GM19452 (cell line): ENCODE data around the gene SNRPB.

Experiments
- ATAC-seq: cut with Tn5 transposase; IDR thresholded peaks from one replicate; pipeline ENCODE4 v1.9.1; 2021; ENCODE audit not compliant: unreplicated experiment

SNRPB gene

DNA sequence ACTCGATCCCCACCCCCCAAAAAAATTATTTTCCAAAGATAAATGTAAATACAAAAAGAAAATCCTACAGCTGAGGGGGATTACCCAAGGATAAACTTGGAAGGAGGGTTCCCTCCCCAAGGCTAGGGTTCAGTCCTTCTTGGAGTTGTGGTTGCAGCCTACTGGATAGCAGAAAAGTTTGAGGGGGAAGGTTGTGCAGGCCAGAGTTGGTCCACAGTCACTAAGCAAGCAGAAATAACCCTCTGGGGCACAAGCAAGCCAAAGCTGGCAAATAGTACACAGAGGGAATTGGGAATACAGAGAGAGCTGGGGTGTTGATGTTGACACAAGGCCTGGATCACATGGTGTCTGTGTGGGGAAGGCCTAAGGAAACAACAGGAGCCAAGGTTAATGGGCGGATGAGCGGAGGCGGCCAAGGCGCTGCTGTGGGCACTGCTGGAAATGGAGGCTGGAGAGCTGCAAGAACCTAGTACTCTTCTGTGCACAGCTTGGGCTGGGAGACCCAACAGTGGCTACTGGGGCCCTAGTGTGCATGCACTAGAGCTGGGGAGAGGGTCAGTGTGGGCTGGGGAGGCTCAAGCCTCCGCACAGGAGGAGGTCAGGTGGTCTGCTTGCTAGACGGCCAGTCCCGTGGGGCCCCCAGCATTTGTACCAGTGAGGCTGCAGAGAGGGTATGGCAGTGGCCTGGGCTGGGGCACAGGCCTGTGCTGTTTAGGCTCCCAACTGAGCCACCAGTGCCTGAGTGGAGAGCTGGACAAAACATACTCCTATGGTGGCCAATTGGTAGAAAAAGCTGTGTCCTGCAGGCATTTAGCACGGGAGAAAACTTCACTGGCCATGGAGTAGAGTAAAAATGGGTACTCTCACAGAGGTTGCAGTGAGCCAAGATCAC is 5.5 kb upstream of the SNRPB start:
- no peak for ATAC-seq

DNA sequence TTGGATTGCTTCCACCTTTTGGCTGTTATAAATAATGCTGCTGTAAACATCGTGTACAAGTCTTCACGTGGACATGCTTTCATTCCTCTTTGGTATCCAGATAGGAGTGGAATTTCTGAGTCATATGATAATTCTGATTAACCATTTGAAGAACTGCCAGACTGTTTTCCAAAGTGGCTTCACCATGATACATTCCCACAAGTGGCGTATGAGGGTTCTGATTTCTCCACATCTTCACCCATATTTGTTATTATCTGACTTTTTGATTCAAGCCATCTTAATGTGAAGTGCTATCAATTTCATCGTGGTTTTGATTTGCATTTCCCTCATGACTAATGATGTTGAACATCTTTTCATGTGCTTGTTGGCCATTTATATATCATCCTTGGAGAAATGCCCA is 2.9 kb upstream of the SNRPB start:
- ATAC-seq: no peak

DNA sequence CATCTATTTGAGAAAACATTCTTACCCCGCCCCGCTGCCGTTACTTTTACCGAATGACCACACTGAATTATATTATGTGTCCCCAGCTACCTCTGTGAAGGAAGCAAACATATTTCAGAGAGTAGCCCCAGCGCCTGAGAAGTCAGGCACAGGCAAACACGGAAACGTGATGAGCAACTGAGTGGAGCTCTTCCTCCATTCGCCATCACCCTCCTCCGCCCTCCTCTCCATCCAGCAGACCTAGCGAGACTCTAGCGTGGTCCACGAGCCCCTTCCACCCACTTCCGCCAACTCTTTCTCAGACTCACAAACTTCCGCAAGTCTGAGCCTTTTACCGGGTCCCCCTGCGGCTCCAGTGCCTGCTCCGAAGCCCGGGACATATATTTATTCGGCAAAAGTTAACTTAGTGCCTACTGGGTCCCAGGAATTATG is 582 bp downstream of the SNRPB start:
- no peak for ATAC-seq

DNA sequence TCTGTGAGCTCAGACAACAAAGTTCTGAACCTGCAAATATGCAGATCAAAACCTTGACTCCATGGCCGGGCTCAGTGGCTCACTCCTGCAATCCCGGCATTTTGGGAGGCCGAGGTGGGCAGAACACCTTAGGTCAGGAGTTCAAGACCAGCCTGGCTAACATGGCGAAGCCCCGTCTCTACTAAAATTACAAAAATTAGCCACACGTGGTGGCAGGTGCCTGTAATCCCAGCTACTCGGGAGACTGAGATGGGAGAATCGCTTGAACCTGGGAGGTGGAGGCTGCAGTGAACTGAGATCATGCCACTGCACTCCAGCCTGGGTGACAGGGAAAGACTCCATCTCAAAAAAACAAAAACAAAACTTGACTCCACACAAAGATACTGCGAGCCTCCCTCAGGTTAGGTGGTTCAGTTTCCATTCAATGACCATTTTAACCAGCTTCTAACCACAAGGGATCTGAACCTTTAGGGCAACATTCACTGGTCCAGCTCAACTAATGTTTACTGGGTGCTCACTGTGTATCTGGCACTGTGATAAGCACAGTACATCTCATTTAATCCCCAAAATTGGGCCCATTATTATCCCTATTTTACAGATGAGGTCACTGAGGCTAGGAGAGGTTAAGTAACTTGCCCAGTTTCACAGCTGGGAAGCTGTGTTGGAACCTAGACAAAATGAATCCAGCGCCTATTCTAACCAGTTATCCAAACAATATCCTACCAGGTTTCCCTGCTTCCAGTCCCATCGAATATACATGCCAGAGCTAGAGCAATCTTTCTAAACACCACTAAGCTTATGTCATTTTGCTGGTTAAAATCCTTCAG is 1.8 kb downstream of the SNRPB start:
- no peak for ATAC-seq

DNA sequence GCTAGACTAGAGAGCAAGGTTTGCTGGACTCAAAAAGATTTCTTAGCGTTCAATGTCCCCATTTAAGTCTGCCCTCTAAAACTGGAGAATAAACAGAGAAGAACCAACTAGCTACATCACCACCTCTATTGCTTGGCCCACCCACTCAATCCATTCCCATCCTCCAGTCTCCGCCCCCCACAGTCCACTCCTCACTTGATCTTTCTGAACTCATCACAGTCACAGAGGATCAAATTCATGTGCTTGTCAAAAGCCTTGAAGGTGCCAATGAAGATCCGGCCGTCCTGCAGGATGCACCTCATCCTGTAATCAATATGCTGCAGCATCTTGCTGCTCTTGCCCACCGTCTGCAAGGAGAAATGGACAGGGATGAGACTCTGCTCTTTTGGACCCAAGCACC is 3.2 kb downstream of the SNRPB start:
- no peak for ATAC-seq

DNA sequence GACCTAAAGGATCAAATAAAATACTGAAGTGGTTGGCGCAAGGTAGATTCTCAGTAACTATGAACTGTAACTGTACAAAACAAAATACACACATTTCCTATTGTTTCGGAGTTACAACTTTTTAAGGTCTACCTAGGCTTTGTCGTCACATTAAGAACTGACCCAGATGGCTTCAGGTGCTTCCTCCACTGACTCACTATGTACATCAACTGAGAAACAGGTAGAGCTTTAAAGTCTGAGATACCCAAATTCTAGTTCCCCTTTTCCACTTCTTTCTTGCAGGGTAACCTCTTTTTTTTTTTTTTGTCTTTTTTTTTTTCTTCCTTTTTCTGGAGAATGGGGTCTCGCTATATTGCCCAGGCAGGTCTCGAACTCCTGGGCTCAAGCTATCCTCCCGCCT is 5.5 kb downstream of the SNRPB start:
- ATAC-seq: no peak

DNA sequence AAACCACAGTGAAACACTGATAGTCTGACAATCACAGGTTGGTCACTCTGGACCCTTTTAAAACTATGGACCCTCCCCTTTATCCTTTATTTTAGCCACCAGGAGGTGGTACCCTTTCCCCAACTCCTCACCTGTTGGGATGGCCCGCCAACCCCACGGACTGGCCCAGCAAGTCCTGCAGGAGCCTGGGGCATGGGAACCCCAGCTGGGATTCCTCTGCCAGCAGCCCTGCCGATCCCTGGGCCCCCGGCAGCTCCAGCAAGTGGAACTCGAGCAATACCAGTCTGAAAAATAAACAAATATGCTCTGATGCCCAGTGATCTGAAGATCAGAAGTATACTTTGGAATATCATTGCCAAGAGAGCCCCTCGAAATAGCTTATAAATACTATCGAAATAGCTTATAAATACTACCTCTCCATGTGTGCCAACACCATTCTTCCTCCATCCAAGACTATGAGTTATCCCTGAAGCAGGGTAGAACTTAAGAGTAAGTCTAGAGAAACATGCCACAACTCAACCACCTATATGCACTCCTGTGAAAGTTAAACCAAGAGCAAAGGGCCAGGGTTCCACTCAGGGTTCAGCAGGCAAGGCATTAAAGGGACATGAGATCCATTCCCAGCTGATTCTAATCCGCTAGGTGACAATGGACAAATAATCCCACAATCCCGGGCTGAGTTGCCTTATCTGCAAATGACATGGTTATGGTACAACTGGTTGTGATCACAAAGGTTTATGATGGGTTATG is 6.8 kb downstream of the SNRPB start:
- no peak for ATAC-seq

DNA sequence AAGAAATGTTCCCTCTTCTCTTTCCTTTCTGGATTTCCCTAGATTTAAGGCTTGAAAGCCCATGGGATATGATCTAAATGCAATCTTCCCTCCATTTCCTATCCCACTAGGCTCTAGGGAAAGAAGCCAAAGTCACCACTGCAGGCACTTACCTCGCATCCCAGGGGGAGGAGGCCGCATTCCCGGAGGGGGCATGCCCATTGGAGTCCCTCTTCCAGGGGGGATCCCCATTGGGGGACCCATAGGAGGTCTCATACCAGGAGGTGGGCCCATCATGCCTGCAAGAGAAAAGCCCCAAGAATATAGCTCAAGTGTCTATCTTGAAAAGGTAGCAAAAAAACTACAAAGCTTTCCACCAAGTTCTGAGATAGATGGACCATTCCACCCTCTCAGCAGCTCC is 8.1 kb downstream of the SNRPB start:
- no peak for ATAC-seq

DNA sequence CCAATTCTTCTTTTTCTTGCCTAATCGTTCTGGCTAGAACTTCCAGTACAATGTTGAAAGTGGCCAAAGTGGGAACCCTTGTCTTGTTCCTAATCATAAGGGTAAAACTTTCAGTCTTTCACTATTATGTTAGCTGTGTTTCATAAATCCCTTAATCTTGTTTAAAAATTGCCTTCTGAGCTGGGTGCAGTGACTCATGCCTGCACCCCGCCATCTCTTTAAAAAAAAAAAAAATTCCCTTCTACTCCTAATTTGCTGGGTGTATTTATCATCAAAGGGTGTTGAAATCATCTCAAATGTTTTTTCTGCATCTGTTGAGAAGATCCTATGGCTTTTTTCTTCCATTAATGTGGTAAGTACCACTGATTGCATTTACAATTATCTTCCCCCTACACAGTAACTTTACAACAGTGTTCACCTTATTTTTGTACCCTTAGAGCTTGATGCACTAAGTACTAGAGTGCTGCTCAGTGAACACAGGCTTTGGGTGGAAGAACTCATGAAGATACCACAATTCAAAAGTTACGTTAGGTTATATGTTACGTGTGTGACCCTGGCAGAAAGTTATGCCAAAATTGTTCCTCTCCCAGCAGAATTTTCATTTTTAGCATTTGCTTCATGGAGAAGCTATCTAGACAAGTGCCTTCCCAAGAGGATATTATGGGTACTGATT is 9.7 kb downstream of the SNRPB start:
- no peak for ATAC-seq

DNA sequence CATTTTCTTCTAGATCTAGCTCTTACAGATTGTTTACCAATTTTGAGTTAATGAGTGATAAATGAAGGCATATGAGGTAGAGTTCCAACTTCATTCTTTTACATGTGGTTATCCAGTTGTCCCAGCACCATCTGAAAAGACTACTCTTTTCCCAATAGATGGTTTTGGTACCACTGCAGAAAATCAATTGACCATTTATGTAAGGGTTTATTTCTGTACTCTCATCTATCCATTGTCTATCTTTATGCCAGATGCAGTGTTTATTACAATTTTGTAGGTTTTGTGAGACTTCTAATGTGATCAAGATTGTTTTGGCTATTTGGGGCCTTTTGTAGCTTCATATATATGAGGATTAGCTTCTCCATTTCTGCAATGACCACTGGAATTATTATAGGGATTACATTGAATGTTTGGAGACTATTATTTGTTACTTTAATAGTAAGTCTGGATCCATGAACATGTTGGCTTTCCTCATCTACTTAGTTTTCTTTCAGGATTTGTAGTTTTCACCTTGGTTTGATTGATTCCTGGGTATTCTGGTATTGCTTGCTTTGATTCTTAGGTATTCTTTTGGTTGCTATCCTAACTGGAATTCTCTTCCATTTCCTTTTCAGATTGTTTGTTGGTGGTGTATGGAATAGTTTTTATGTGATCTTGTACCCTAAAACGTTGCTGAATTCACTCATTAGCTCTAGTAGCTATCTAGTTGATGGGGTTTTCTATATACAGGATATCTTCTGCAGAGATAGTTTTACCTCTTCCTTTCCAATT is 10.4 kb downstream of the SNRPB start:
- no peak for ATAC-seq

DNA sequence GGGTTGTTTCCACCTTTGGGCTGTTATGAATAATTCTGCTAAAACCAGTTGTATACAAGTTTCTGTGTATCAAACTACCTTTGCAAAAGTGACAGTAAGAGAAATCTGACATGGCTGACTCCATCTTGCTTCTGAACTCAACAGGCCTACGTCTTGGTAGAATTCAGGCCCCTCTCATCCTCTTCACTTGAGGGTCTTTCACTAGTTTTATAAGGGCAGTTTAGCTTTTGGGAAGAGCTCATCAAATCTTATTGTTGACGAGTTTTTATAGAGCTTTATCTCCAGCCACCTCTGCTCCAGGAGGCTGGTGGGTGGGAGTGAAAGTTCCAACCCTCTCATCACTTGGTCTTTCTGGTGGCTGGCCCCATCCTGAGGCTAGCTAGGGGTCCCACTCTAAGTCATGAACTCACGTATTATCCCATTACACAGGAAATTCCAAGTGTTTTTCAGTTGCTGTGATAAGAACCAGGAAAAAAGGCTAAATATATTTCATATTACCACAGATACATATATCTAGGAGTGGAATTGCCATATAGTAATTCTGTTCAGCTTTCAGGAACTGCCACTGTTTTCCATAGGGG is 11.6 kb downstream of the SNRPB start:
- ATAC-seq: no peak

DNA sequence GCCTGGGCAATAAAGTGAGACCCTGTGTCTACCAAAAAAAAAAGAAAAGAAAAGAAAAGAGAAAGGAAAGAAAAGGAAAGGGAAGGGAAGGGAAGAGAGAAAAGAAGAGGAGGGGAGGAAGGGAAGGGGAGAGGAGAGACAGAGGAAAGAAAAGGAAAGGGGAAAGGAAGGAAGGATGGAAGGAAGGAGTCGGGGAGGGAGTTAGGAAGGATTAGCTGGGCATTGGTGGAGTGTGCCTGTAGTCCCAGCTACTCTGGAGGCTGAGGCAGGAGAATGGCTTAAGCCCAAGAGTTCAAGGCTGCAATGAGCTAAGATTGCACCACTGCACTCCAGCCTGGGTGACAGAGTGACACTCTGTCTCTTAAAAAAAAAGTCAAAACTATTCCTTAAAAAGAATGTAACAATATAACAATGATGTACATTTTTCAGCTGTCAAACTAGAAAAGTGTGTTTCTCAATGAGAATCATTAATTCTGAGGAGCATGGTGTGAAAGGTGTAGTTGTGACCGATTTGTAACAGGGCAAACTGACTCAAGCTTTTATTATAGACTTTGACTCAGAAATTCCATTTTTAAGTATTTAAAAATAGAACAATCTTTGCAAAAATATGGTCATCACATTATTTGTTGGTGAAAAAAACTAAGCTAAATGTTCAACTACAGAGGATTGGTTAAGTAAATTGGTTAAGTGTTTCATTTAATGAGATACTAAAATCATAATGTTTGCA is 14.7 kb downstream of the SNRPB start:
- ATAC-seq: no peak

DNA sequence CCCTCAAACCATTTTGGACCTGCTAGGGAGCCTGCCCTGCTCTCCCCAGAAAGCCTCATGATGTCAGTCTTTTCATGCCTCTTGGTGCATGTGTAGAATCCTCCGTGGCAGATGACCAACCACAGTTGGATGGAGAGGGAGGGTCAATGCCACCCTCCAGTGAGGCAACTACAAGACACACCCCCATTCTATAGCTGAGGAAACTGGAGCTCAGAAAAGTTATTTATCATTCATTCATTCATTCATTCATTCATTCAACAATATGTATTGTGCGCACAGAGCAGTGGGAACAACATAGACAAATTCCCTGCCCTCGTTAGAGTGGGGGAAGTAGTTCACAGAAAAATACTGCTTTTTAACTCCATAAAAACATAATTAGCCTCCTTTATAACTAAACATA is 16.8 kb downstream of the SNRPB start:
- ATAC-seq: no peak

DNA sequence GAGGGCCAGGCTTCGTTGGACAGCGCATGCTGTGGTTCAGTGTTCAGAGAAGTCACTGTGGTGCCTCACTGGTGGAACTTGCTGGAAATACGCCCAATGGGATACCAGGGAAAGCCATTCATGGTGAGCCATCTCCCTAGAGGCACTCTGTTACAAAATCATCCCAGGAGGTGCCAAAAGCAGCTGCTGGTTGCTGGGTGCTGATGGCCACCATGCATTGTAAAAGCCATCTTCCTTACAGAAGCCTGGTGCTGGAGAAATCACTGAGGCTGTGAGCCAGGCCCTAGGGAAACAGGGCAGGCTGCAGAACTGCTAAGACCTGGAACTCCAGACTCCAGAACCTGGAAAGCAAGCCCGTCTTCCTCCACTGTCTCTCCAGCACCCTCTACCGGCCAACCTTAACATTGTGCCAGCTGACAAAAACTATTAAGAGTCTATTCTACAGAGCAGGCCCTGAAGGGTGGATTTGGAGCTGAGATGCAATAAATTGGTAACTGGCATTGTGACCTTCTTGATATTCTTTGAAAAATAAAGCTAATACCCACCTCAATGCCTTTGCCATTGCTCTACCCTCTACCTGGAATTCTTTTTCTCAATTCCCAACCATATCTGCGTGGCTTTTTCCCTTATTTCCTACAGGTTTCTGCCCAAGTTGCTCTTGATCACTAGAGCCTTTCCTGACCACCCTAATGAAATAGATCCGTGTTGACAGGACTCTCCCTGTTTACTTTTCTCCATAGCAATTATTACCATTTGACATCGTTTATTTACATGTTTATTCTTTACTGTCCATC is 18.5 kb downstream of the SNRPB start:
- ATAC-seq: no peak

DNA sequence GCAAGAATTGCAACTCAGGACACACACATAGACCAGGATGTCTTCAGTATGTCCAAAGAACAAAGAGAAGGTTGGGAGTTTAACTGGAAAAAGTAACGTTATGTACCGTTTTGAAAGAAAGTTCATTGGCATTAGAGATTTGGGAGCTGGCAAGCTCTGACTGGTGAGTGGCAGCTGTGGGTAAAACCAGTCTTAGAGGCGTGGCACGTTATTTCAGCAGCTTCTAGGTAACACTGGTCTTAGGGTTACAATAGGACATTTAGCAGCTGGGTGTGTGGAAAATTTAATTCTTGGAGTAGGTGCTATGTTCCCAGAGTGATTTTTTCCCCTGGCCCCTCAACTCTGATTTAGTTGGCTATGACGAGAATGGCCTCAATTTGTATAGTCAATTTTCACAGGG is 19.2 kb downstream of the SNRPB start:
- no peak for ATAC-seq

DNA sequence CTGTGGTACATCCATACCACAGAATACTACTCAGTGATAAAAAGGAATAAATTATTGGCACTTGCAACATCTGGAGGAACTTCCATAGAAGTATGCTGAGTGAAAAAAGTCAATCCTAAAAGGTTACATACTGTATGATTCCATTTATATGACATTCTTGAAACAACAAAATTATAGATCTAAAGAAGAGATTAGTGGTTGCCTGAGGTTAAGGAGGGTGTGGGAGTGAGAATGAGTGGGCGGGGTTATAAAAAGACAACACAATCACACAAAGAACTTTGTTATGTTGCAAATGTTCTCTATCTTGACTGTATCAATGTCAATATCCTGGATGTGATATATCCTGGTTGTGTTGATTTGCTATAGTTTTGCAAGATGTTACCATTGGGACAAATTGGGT is 21.2 kb downstream of the SNRPB start:
- no peak for ATAC-seq

DNA sequence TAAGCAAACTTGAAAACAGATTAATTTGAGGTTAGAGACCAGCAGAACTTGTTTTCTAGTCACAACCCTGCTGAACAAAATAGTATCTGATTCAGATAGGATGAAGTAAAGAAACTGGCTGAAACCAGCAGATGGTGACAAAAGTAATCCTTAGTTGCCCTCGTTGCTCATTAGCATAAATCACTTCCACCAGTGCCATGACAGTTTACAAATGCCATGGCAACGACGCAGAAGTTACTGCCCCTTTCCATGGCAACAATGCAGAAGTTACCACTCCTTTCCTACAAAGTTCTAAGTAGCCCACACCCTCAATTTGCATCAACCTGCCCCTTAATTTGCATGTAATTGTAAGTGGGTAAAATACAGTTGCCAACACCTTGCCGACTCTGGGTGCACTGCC is 23.7 kb downstream of the SNRPB start:
- no peak for ATAC-seq

DNA sequence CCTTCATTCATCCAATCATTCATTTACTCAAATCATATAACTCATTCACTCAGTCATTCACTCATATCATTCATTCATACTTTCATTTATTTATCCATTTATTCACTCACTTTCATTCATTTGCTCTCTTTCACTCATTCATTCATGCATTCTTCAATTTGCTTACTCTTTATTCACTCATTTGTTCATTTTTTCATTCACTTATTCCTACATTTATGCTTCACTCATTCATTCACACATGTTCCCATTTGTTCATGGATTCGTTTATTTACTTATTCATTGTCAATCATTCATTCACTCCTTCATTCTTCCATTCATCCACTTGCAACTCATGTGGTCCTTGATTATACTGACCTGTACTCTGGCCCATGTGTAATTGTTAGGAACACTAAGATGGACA is 39.4 kb downstream of the SNRPB start:
- ATAC-seq: no peak
